GM21423 (cell line): ENCODE results near the gene HMGN1.
"Not testable (repeated sequence)": the region's sequence is repeated elsewhere in the genome, so short reads cannot be mapped to it uniquely, and the experiment has no call there.

Source experiments
- ATAC-seq: cut with Tn5 transposase; IDR thresholded peaks from one replicate; pipeline ENCODE4 v1.9.1; 2021; ENCODE audit warnings: mild to moderate bottlenecking, moderate library complexity; ENCODE audit not compliant: unreplicated experiment

HMGN1 gene

GRCh38 chr21:39369896-39370288 is 21.0 kb upstream of the HMGN1 start:
- not testable (repeated sequence) for ATAC-seq

GRCh38 chr21:39367783-39368182 is 18.9 kb upstream of the HMGN1 start:
- no peak for ATAC-seq

- ATAC-seq, result no peak
Observed at GRCh38 chr21:39366563-39366962, 17.7 kb upstream of the HMGN1 start.

- ATAC-seq, result no peak
Observed at GRCh38 chr21:39364949-39365348, 16.1 kb upstream of the HMGN1 start.

GRCh38 chr21:39363607-39364555 is 15.0 kb upstream of the HMGN1 start:
- no peak for ATAC-seq

GRCh38 chr21:39362733-39363132 is 13.8 kb upstream of the HMGN1 start:
- no peak for ATAC-seq

- ATAC-seq, result no peak
Observed at GRCh38 chr21:39359382-39359781, 10.5 kb upstream of the HMGN1 start.

GRCh38 chr21:39353295-39353694 is 4.4 kb upstream of the HMGN1 start:
- no peak for ATAC-seq

- ATAC-seq, result no peak
Observed at GRCh38 chr21:39350094-39351005, 1.5 kb upstream of the HMGN1 start.

GRCh38 chr21:39349211-39350093 is 564 bp upstream of the HMGN1 start:
- ATAC-seq, result peak; percentile 84

GRCh38 chr21:39348040-39348354 is 891 bp downstream of the HMGN1 start:
- ATAC-seq, result no peak

GRCh38 chr21:39347537-39347936 is 1.4 kb downstream of the HMGN1 start:
- ATAC-seq, result no peak

GRCh38 chr21:39346671-39347331 is 2.1 kb downstream of the HMGN1 start:
- no peak for ATAC-seq

GRCh38 chr21:39346206-39346605 is 2.7 kb downstream of the HMGN1 start:
- no peak for ATAC-seq

- no peak for ATAC-seq
Observed at GRCh38 chr21:39345440-39345839, 3.4 kb downstream of the HMGN1 start.

- no peak for ATAC-seq
Observed at GRCh38 chr21:39344848-39345247, 4.0 kb downstream of the HMGN1 start.

- no peak for ATAC-seq
Observed at GRCh38 chr21:39341249-39341923, 7.5 kb downstream of the HMGN1 start.

- ATAC-seq, result no peak
Observed at GRCh38 chr21:39340687-39341086, 8.2 kb downstream of the HMGN1 start.

GRCh38 chr21:39339231-39339630 is 9.7 kb downstream of the HMGN1 start:
- no peak for ATAC-seq
